ENCODE measurements around the gene OXNAD1.

Gene OXNAD1

GRCh38 chr3:16227566-16227965 is 37.4 kb upstream of the OXNAD1 start:
- no peak overlapping the region for H3K4me3 ChIP-seq (replicated peaks; ENCODE audit: low read depth, low read length)
- TF ChIP-seq CTCF (IDR thresholded peaks at IDR 0.05; ENCODE audit: low read depth, low read length, missing control alignments) = no peak
- no peak for DNase-seq (ENCODE audit: extremely low read depth, low read depth)

- DNase-seq (ENCODE audit: extremely low read depth, low read depth) = no peak
- H3K4me3 ChIP-seq (replicated peaks; ENCODE audit: low read depth, low read length) = no peak overlapping the region
- no peak for TF ChIP-seq CTCF (IDR thresholded peaks at IDR 0.05; ENCODE audit: low read depth, low read length, missing control alignments)
These were observed 35.3 kb upstream of the OXNAD1 start for GRCh38 chr3:16229681-16230080.

- H3K4me3 ChIP-seq (replicated peaks; ENCODE audit: low read depth, low read length) = no peak overlapping the region
- no peak for TF ChIP-seq CTCF (IDR thresholded peaks at IDR 0.05; ENCODE audit: low read depth, low read length, missing control alignments)
- no peak for DNase-seq (ENCODE audit: extremely low read depth, low read depth)
These were observed 33.0 kb upstream of the OXNAD1 start for GRCh38 chr3:16231983-16232382.

- TF ChIP-seq CTCF (IDR thresholded peaks at IDR 0.05; ENCODE audit: low read depth, low read length, missing control alignments) = no peak
- H3K4me3 ChIP-seq (replicated peaks; ENCODE audit: low read depth, low read length) = no peak overlapping the region
- no peak for DNase-seq (ENCODE audit: extremely low read depth, low read depth)
These were observed 31.2 kb upstream of the OXNAD1 start for GRCh38 chr3:16233806-16234205.

- no peak for DNase-seq (ENCODE audit: extremely low read depth, low read depth)
- H3K4me3 ChIP-seq (replicated peaks; ENCODE audit: low read depth, low read length) = no peak overlapping the region
- no peak for TF ChIP-seq CTCF (IDR thresholded peaks at IDR 0.05; ENCODE audit: low read depth, low read length, missing control alignments)
These were observed 30.7 kb upstream of the OXNAD1 start for GRCh38 chr3:16234281-16234680.

- TF ChIP-seq CTCF (IDR thresholded peaks at IDR 0.05; ENCODE audit: low read depth, low read length, missing control alignments) = no peak
- DNase-seq (ENCODE audit: extremely low read depth, low read depth) = no peak
- no peak overlapping the region for H3K4me3 ChIP-seq (replicated peaks; ENCODE audit: low read depth, low read length)
These were observed 28.9 kb upstream of the OXNAD1 start for GRCh38 chr3:16236030-16236639.

- TF ChIP-seq CTCF (IDR thresholded peaks at IDR 0.05; ENCODE audit: low read depth, low read length, missing control alignments) = no peak
- DNase-seq (ENCODE audit: extremely low read depth, low read depth) = no peak
- H3K4me3 ChIP-seq (replicated peaks; ENCODE audit: low read depth, low read length) = no peak overlapping the region
These were observed 28.1 kb upstream of the OXNAD1 start for GRCh38 chr3:16236856-16237393.
